Loucy (cell line): Measurements from ENCODE around the gene TRERF1.

Source experiments
- H2AFZ ChIP-seq: fragments of 200-600 bp; sonication (generic); 2 replicates; pipeline ENCODE4 v1.6.0; 2016; ENCODE audit warnings: antibody characterized with exemption, mild to moderate bottlenecking, low read length, moderate library complexity
- H3F3A ChIP-seq: fragments of 200-600 bp; 2 replicates; pipeline ENCODE4 v1.6.0; 2016; ENCODE audit warnings: antibody characterized with exemption, low read depth, mild to moderate bottlenecking
- H3K27me3 ChIP-seq: fragments of 200-600 bp; sonication (generic); 2 replicates; pipeline ENCODE4 v1.6.1; 2014; ENCODE audit warnings: low read length, mild to moderate bottlenecking; ENCODE audit not compliant: insufficient read depth, poor library complexity, severe bottlenecking
- H3K36me3 ChIP-seq: fragments of 200-600 bp; sonication (generic); 2 replicates; pipeline ENCODE4 v1.6.1; 2016; ENCODE audit warnings: low read length; ENCODE audit not compliant: insufficient read depth
- H3K4me1 ChIP-seq: fragments of 200-600 bp; sonication (generic); 2 replicates; pipeline ENCODE4 v1.5.1; 2014; ENCODE audit warnings: low read length, mild to moderate bottlenecking; ENCODE audit not compliant: insufficient read depth, poor library complexity, severe bottlenecking
- H3K4me2 ChIP-seq: fragments of 200-600 bp; sonication (generic); 2 replicates; pipeline ENCODE4 v1.6.0; 2014; ENCODE audit warnings: antibody characterized with exemption, low read length, low read depth, mild to moderate bottlenecking; ENCODE audit not compliant: poor library complexity, severe bottlenecking
- H3K4me3 ChIP-seq: fragments of 200-600 bp; sonication (generic); 2 replicates; pipeline ENCODE4 v1.5.1; 2014; ENCODE audit warnings: low read length, mild to moderate bottlenecking, mixed read lengths; ENCODE audit not compliant: poor library complexity, severe bottlenecking
- H3K79me2 ChIP-seq: fragments of 200-600 bp; sonication (generic); 2 replicates; pipeline ENCODE4 v1.6.1; 2014; ENCODE audit warnings: low read length; ENCODE audit not compliant: insufficient read depth
- H3K9ac ChIP-seq: fragments of 200-600 bp; sonication (generic); 2 replicates; pipeline ENCODE4 v1.6.0; 2014; ENCODE audit warnings: mild to moderate bottlenecking, low read depth, low read length, moderate library complexity; ENCODE audit not compliant: poor library complexity, severe bottlenecking
- H3K9me2 ChIP-seq: fragments of 200-600 bp; sonication (generic); replicated peaks from 2 replicates; pipeline ENCODE4 v1.6.1; 2016; ENCODE audit warnings: low read depth, low read length, mixed read lengths
- H3K9me3 ChIP-seq: fragments of 200-600 bp; sonication (generic); 2 replicates; pipeline ENCODE4 v1.6.1; 2014; ENCODE audit warnings: mild to moderate bottlenecking, antibody characterized with exemption, low read length, low read depth; ENCODE audit not compliant: insufficient read depth
- H4K20me1 ChIP-seq: fragments of 200-600 bp; sonication (generic); 2 replicates; pipeline ENCODE4 v1.6.0; 2014; ENCODE audit warnings: antibody characterized with exemption, low read length, mild to moderate bottlenecking; ENCODE audit not compliant: insufficient read depth, poor library complexity, severe bottlenecking
- EZH2phosphoT487 ChIP-seq: fragments of 200-600 bp; IDR thresholded peaks from 2 replicates; pipeline ENCODE4 v1.6.1; 2018; ENCODE audit warnings: antibody characterized with exemption, mild to moderate bottlenecking, moderate library complexity, borderline replicate concordance
- TF ChIP-seq, protein P1 (sequence below): fragments of 200-600 bp; sonication (generic); conservative IDR thresholded peaks from 2 replicates; pipeline ENCODE4 v1.5.1; 2014; ENCODE audit warnings: mild to moderate bottlenecking, antibody characterized with exemption, low read length

TRERF1 gene

GRCh38 chr6:42182101-42182500 is 269.6 kb downstream of the TRERF1 start:
- H3K9ac ChIP-seq = no peak overlapping the region
- no peaks in the 10 kb centered on the region for H3K36me3 ChIP-seq
- no peak overlapping the region for H2AFZ ChIP-seq
- H3K27me3 ChIP-seq = no peaks in the 10 kb centered on the region
- TF ChIP-seq EZH2phosphoT487 = no peak
- TF ChIP-seq, protein P1, sequence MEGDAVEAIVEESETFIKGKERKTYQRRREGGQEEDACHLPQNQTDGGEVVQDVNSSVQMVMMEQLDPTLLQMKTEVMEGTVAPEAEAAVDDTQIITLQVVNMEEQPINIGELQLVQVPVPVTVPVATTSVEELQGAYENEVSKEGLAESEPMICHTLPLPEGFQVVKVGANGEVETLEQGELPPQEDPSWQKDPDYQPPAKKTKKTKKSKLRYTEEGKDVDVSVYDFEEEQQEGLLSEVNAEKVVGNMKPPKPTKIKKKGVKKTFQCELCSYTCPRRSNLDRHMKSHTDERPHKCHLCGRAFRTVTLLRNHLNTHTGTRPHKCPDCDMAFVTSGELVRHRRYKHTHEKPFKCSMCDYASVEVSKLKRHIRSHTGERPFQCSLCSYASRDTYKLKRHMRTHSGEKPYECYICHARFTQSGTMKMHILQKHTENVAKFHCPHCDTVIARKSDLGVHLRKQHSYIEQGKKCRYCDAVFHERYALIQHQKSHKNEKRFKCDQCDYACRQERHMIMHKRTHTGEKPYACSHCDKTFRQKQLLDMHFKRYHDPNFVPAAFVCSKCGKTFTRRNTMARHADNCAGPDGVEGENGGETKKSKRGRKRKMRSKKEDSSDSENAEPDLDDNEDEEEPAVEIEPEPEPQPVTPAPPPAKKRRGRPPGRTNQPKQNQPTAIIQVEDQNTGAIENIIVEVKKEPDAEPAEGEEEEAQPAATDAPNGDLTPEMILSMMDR = no peak
- H4K20me1 ChIP-seq = no peaks in the 10 kb centered on the region
- H3K9me3 ChIP-seq = no peaks in the 10 kb centered on the region
- H3K4me1 ChIP-seq = no peaks in the 10 kb centered on the region
- no peak overlapping the region for H3K4me3 ChIP-seq
- H3F3A ChIP-seq = no peaks in the 10 kb centered on the region
- no peaks in the 10 kb centered on the region for H3K9me2 ChIP-seq
- no peaks in the 10 kb centered on the region for H3K79me2 ChIP-seq
- H3K4me2 ChIP-seq = no peak overlapping the region

DNA sequence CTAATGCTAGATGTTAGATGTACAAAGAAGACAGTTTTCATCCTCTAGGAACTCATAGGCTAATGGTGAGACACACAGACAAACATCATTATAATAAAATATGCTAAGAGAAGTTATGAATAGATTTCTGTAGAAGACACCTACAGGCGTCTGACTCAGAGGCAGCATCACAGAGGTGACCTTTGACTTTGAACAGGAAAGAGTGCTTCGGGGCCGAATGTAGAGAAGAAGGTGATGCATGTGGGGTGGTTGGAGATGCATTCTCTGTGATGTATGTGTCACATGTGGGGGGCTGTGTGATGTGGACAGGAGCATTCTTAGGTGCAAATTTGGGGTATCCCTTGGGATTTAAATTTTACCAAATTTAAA is 271.8 kb downstream of the TRERF1 start:
- no peaks in the 10 kb centered on the region for H3F3A ChIP-seq
- H3K36me3 ChIP-seq = no peaks in the 10 kb centered on the region
- H3K79me2 ChIP-seq = no peaks in the 10 kb centered on the region
- no peaks in the 10 kb centered on the region for H3K9me2 ChIP-seq
- no peaks in the 10 kb centered on the region for H3K27me3 ChIP-seq
- H3K4me2 ChIP-seq = no peak overlapping the region
- no peaks in the 10 kb centered on the region for H4K20me1 ChIP-seq
- H3K9me3 ChIP-seq = no peaks in the 10 kb centered on the region
- no peak for TF ChIP-seq EZH2phosphoT487
- TF ChIP-seq, protein P1 = no peak
- H3K4me1 ChIP-seq = no peaks in the 10 kb centered on the region
- no peak overlapping the region for H3K9ac ChIP-seq
- H3K4me3 ChIP-seq = no peak overlapping the region
- H2AFZ ChIP-seq = no peak overlapping the region

DNA sequence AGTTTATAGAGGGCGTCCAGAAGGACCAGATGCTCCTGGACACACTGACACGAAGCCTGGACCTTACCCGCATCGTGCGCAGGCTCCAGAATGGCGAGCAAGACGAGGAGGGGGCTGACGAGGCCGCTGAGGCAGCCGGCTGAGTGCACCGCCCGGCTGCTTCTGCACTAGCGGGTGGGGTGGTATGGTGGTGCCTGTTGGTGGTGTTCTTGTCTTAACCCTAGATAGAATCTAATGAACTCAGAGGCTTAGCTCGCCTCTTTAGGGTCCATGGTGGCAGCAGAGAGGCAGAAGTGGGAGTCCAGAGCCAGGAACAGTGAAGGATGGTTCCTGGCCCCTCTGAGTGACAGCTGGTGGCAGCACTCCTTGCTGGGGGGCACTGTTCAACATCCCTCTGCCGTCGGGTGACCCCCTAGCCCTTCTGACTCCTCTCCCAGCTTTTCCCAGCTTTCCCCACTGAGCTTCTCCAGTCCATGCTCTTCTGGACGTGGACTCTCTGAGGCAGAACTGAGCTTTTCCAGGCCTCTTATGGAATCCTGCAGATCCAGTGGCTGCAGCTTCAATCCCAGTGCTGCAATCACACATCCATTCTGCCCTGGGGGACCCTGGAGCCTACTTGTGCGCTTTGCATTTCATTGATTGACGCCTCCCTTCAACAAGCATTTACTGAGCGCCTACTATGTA is 272.3 kb downstream of the TRERF1 start:
- H3F3A ChIP-seq = no peaks in the 10 kb centered on the region
- no peaks in the 10 kb centered on the region for H3K36me3 ChIP-seq
- no peak overlapping the region for H3K4me2 ChIP-seq
- no peaks in the 10 kb centered on the region for H3K27me3 ChIP-seq
- H2AFZ ChIP-seq = no peak overlapping the region
- H3K79me2 ChIP-seq = no peaks in the 10 kb centered on the region
- no peaks in the 10 kb centered on the region for H3K9me2 ChIP-seq
- no peak overlapping the region for H3K4me3 ChIP-seq
- no peaks in the 10 kb centered on the region for H3K9me3 ChIP-seq
- no peak overlapping the region for H3K9ac ChIP-seq
- TF ChIP-seq, protein P1 = no peak
- no peaks in the 10 kb centered on the region for H4K20me1 ChIP-seq
- H3K4me1 ChIP-seq = no peaks in the 10 kb centered on the region
